Loucy (cell line): ENCODE measurements around the gene CCDC182.

ENCODE experiments used
- H2AFZ ChIP-seq: fragments of 200-600 bp; sonication (generic); 2 replicates; pipeline ENCODE4 v1.6.0; 2016; ENCODE audit warnings: antibody characterized with exemption, mild to moderate bottlenecking, low read length, moderate library complexity
- H3F3A ChIP-seq: fragments of 200-600 bp; 2 replicates; pipeline ENCODE4 v1.6.0; 2016; ENCODE audit warnings: antibody characterized with exemption, low read depth, mild to moderate bottlenecking
- H3K27me3 ChIP-seq: fragments of 200-600 bp; sonication (generic); 2 replicates; pipeline ENCODE4 v1.6.1; 2014; ENCODE audit warnings: low read length, mild to moderate bottlenecking; ENCODE audit not compliant: insufficient read depth, poor library complexity, severe bottlenecking
- H3K36me3 ChIP-seq: fragments of 200-600 bp; sonication (generic); 2 replicates; pipeline ENCODE4 v1.6.1; 2016; ENCODE audit warnings: low read length; ENCODE audit not compliant: insufficient read depth
- H3K4me1 ChIP-seq: fragments of 200-600 bp; sonication (generic); 2 replicates; pipeline ENCODE4 v1.5.1; 2014; ENCODE audit warnings: low read length, mild to moderate bottlenecking; ENCODE audit not compliant: insufficient read depth, poor library complexity, severe bottlenecking
- H3K4me2 ChIP-seq: fragments of 200-600 bp; sonication (generic); 2 replicates; pipeline ENCODE4 v1.6.0; 2014; ENCODE audit warnings: antibody characterized with exemption, low read length, low read depth, mild to moderate bottlenecking; ENCODE audit not compliant: poor library complexity, severe bottlenecking
- H3K4me3 ChIP-seq: fragments of 200-600 bp; sonication (generic); 2 replicates; pipeline ENCODE4 v1.5.1; 2014; ENCODE audit warnings: low read length, mild to moderate bottlenecking, mixed read lengths; ENCODE audit not compliant: poor library complexity, severe bottlenecking
- H3K79me2 ChIP-seq: fragments of 200-600 bp; sonication (generic); 2 replicates; pipeline ENCODE4 v1.6.1; 2014; ENCODE audit warnings: low read length; ENCODE audit not compliant: insufficient read depth
- H3K9ac ChIP-seq: fragments of 200-600 bp; sonication (generic); 2 replicates; pipeline ENCODE4 v1.6.0; 2014; ENCODE audit warnings: mild to moderate bottlenecking, low read depth, low read length, moderate library complexity; ENCODE audit not compliant: poor library complexity, severe bottlenecking
- H3K9me2 ChIP-seq: fragments of 200-600 bp; sonication (generic); replicated peaks from 2 replicates; pipeline ENCODE4 v1.6.1; 2016; ENCODE audit warnings: low read depth, low read length, mixed read lengths
- H3K9me3 ChIP-seq: fragments of 200-600 bp; sonication (generic); 2 replicates; pipeline ENCODE4 v1.6.1; 2014; ENCODE audit warnings: mild to moderate bottlenecking, antibody characterized with exemption, low read length, low read depth; ENCODE audit not compliant: insufficient read depth
- H4K20me1 ChIP-seq: fragments of 200-600 bp; sonication (generic); 2 replicates; pipeline ENCODE4 v1.6.0; 2014; ENCODE audit warnings: antibody characterized with exemption, low read length, mild to moderate bottlenecking; ENCODE audit not compliant: insufficient read depth, poor library complexity, severe bottlenecking
- EZH2phosphoT487 ChIP-seq: fragments of 200-600 bp; IDR thresholded peaks from 2 replicates; pipeline ENCODE4 v1.6.1; 2018; ENCODE audit warnings: antibody characterized with exemption, mild to moderate bottlenecking, moderate library complexity, borderline replicate concordance
- TF ChIP-seq, protein P1 (sequence below): fragments of 200-600 bp; sonication (generic); conservative IDR thresholded peaks from 2 replicates; pipeline ENCODE4 v1.5.1; 2014; ENCODE audit warnings: mild to moderate bottlenecking, antibody characterized with exemption, low read length

The CCDC182 gene

DNA sequence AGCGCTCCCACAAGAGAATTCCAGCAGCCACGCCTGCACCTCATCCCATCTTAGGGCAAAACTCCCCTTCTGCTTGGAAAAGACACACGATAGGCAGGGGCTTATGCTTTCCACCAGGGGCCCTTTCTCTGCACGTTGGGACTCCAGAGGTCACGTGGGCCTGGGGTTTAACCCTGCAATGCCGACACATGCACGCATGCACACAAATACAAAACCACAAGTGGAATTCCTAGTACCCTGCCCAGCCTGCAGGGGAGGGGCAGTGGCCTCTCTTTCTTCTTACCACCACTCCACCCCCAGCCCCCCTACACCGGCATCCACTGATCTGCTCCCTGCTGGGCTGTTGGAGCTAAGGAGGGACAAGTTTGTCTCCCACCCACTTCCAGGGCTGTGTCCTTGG, 16.8 kb upstream of the CCDC182 start:
- TF ChIP-seq, protein P1, sequence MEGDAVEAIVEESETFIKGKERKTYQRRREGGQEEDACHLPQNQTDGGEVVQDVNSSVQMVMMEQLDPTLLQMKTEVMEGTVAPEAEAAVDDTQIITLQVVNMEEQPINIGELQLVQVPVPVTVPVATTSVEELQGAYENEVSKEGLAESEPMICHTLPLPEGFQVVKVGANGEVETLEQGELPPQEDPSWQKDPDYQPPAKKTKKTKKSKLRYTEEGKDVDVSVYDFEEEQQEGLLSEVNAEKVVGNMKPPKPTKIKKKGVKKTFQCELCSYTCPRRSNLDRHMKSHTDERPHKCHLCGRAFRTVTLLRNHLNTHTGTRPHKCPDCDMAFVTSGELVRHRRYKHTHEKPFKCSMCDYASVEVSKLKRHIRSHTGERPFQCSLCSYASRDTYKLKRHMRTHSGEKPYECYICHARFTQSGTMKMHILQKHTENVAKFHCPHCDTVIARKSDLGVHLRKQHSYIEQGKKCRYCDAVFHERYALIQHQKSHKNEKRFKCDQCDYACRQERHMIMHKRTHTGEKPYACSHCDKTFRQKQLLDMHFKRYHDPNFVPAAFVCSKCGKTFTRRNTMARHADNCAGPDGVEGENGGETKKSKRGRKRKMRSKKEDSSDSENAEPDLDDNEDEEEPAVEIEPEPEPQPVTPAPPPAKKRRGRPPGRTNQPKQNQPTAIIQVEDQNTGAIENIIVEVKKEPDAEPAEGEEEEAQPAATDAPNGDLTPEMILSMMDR: no peak
- no peak for TF ChIP-seq EZH2phosphoT487
- Histone ChIP-seq H3K27me3 (no peaks in the 10 kb centered on the region), H4K20me1 (no peaks in the 10 kb centered on the region), H3K4me3 (no peak overlapping the region), H3K9me2 (no peaks in the 10 kb centered on the region), H3F3A (no peaks in the 10 kb centered on the region), H3K4me1 (peaks cover 3% of the 10 kb centered on the region), H3K79me2 (no peaks in the 10 kb centered on the region), H3K36me3 (no peaks in the 10 kb centered on the region), H3K4me2 (no peak overlapping the region), H3K9ac (no peak overlapping the region), H2AFZ (no peak overlapping the region), H3K9me3 (no peaks in the 10 kb centered on the region)

DNA sequence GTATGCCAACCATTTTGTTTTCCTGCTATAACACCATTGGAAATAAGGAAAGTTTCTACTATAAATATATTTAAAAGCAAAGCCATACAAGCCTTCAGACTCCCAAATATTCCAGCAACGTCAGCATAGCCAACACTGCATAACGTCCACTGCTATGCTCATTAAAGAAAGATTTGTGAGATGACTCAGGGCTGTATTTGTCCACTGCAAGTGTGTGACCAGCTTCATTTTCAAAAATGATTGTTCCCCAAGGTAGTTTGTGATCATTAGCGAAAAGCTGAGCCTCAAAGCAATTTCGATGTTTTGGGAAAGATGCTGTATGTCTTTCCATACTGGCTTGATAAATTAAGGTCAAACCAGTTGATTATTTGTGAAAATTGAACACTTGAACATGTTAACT, 14.9 kb upstream of the CCDC182 start:
- Histone ChIP-seq H3F3A (no peaks in the 10 kb centered on the region), H3K9me2 (no peaks in the 10 kb centered on the region), H3K4me3 (no peak overlapping the region), H3K27me3 (no peaks in the 10 kb centered on the region), H3K9me3 (no peaks in the 10 kb centered on the region), H3K36me3 (no peaks in the 10 kb centered on the region), H3K79me2 (no peaks in the 10 kb centered on the region), H4K20me1 (no peaks in the 10 kb centered on the region), H3K9ac (no peak overlapping the region), H3K4me2 (no peak overlapping the region), H2AFZ (no peak overlapping the region), H3K4me1 (peaks cover 3% of the 10 kb centered on the region)
- TF ChIP-seq, protein P1: no peak
- no peak for TF ChIP-seq EZH2phosphoT487

DNA sequence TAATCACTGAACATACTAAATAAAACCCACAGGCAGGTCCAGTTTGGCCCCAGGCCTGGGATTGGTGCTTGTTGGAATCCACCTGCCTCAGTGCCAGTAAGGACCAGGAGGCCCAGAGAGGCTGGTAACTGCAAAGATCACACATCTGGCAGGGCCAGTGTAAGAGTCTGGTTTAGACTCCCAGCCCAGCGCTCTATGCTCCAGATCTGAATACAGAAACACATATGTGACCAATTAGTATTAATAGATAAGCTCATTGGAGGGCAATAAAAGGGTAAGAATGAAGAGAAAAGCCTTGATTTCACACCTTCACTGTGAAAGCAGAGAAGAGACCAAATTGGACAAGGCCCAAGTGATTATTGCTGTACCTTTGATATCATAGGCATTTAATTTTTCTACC, 13.6 kb upstream of the CCDC182 start:
- no peak overlapping the region for H2AFZ ChIP-seq
- no peaks in the 10 kb centered on the region for H3F3A ChIP-seq
- no peak overlapping the region for H3K4me2 ChIP-seq
- no peaks in the 10 kb centered on the region for H3K36me3 ChIP-seq
- H3K27me3 ChIP-seq: no peaks in the 10 kb centered on the region
- H4K20me1 ChIP-seq: no peaks in the 10 kb centered on the region
- H3K4me3 ChIP-seq: no peak overlapping the region
- peaks cover 3% of the 10 kb centered on the region for H3K4me1 ChIP-seq
- no peak for TF ChIP-seq EZH2phosphoT487
- no peaks in the 10 kb centered on the region for H3K79me2 ChIP-seq
- no peaks in the 10 kb centered on the region for H3K9me2 ChIP-seq
- H3K9ac ChIP-seq: no peak overlapping the region
- no peaks in the 10 kb centered on the region for H3K9me3 ChIP-seq

DNA sequence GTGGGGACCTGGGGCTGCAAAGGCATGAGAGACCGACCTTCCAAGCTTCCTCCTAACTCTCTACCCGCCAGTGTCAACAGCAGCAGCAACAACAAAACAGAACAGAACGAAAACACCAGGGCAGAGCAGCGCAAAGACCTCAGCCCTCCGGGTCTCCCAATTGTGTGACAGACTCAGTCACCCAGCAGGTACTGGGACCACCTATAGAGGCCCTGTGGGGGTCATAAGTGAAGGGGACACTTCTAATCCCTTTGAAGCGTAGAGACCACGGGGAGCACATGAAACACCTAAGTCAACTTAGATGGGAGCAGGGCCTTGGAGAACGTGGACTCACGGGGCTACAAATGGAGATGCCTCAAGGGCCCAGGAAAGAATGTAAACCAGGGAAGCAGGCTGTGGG, 12.6 kb upstream of the CCDC182 start:
- TF ChIP-seq, protein P1: no peak
- TF ChIP-seq EZH2phosphoT487: no peak
- H3K9me2 ChIP-seq: no peaks in the 10 kb centered on the region
- H3K27me3 ChIP-seq: no peaks in the 10 kb centered on the region
- no peaks in the 10 kb centered on the region for H4K20me1 ChIP-seq
- H3K4me1 ChIP-seq: peaks cover 3% of the 10 kb centered on the region
- no peaks in the 10 kb centered on the region for H3K36me3 ChIP-seq
- no peak overlapping the region for H3K4me3 ChIP-seq
- no peak overlapping the region for H3K4me2 ChIP-seq
- no peaks in the 10 kb centered on the region for H3K9me3 ChIP-seq
- H2AFZ ChIP-seq: no peak overlapping the region
- H3K79me2 ChIP-seq: no peaks in the 10 kb centered on the region
- H3F3A ChIP-seq: no peaks in the 10 kb centered on the region
- no peak overlapping the region for H3K9ac ChIP-seq
